NCI-H345 treated with DMSO at 0.1 percent for 48 hours (cell line): ENCODE data around the gene VSTM1.

Source experiments
- DNase-seq: peaks from one replicate; lab custom pipeline; 2025; ENCODE audit not compliant: unreplicated experiment; lab: John Stamatoyannopoulos, UW

VSTM1 gene

DNA sequence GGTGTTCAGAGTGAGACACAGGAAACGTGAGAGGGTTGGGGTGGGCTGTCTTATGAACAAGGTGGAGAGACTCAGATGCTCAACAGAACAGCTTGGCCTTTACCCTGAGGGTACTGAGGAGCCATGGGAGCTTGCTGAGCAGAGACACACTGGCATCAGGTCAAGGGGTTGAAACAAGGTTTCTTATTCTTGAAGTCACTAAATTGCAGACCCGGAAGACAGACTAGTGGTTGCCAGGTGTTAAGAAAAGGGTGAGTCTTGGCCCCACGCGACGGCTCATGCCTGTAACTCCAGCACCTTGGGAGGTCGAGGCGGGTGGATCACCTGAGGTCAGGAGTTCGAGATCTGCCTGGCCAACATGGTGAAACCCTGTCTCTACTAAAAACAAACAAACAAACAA, 49.8 kb downstream of the VSTM1 start:
- DNase-seq = no peak

DNA sequence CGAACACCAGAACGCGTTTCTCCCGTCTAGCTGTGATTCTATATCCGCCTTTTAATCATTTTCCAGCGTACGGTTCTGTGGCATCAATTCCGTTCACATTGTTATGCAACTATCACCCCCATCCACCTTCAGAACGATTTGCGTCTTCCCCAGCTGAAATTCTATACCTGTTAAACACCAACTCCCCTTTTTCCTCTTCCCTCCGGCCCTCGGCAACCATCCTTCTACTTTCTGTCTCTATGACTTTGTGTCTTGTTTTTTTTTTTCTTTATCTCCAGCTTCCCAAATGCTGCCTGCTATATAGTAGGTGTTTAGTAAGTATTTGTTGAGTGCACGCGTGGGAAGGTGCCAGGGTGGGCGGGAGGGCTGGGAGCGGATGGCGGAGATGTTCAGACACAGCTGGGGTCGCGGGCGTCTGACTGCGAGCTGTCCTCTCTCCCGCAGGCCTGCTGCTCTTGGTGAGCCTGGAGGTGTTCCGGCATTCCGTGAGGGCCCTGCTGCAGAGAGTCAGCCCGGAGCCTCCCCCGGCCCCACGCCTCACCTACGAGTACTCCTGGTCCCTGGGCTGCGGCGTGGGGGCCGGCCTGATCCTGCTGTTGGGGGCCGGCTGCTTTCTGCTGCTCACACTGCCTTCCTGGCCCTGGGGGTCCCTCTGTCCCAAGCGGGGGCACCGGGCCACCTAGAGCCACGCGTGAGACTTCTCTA, 52.0 kb downstream of the VSTM1 start:
- no peak for DNase-seq

DNA sequence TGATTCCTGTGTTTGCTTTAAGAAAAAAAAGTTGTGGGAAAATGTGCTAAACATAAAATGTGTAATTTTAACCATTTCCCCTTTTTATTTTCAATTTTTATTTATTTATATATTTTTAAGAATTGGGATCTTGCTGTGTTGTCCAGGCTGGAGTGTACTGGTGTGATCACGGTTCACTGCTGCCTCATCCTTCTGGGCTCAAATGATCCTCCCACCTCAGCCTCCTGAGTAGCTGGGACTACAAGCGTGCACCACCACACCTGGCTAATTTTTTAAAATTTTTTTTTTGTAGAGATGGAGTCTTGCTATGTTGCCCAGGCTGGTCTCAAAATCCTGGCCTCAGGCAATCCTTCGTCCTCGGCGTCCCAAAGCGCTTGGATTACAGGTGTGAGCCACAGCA, 53.2 kb downstream of the VSTM1 start:
- no peak for DNase-seq

DNA sequence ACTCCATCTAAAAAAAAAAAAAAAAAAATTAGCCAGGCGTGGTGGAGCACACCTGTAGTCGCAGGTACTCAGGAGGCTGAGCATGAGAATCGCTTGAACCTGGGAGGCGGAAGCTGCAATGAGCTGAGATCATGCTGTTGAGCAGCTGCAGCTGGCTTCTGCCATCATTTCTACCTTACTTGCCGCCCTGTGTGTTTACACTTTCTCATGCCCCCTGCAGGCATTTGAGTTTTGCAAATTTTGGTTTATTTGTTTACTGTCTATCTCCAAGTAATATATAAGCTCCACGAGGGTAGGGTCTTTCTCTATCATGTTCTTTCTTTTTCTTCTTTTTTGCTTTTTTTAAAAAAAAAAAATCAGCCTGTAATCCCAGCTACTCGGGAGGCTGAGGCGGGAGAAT, 54.3 kb downstream of the VSTM1 start:
- no peak for DNase-seq

DNA sequence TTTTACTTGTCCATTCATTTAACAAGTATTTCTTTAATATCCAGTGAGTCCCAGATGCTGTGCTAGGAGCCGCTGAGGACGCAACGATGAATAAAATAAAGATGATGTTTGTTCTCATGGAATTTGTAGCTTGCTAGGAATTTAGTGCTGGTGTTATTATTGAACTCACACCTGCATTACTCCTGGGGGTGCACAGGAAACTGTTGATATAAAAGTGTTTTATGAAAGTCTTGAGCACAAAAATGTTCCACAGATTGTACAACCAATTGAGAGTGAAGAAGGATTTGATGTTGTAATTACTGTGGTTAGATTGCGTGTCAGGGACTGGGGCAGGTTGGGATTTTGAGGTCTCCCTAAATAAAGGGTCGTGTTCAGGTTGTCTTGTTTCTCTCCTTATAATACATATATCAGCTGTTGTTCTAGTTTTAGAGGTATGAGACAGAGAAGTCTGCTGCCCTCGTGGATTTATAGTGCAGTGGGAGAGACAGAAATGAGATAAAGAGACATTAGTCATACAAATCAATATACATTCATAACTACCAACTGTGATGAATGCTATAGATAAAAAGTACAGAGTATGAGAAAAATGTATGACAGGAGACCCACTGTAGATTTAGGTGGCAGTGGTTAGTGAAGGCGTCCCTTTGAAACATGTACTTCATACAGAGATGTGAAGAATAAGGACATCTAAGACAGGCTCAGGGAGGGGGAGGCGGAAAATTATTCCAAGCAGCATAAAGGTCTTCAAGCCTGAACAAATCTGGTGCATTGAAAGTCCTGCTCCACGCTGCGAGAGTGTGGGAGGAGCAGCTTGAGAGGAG, 61.0 kb downstream of the VSTM1 start:
- no peak for DNase-seq

DNA sequence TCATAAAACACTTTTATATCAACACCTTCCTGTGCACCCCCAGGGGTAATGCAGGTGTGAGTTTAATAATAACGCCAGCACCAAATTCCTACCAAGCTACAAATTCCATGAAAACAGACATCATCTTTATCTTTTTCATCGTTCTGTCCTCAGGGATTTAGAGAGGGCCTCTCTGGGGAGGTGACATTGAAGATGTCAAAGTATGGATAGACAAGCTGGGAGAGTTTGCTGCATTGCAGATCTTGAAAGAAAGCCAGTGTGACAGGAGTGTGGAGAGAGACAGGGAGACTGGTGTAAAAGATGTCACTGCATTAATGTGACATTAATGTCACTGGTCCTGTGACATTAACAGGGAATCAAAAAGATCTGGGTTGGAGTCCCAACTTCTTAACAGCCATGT, 62.2 kb downstream of the VSTM1 start:
- no peak for DNase-seq

DNA sequence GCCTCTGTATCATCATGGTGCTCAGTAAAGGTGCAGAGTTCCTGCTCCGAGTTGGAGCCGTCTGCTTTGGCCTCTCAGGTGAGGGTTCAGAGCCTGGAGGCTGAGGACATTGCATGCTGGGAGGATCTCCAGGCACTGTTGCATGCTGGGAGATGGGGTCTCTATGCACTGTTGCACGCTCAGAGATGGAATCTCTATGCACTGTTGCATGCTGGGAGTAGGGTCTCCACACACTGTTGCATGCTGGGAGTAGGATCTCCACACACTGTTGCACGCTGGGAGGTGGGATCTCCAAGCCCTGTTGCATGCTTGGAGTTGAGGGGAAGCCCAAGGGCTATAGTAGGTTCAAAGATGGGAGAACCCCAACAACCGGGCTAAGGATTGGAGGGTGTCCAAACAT, 64.0 kb downstream of the VSTM1 start:
- no peak for DNase-seq

DNA sequence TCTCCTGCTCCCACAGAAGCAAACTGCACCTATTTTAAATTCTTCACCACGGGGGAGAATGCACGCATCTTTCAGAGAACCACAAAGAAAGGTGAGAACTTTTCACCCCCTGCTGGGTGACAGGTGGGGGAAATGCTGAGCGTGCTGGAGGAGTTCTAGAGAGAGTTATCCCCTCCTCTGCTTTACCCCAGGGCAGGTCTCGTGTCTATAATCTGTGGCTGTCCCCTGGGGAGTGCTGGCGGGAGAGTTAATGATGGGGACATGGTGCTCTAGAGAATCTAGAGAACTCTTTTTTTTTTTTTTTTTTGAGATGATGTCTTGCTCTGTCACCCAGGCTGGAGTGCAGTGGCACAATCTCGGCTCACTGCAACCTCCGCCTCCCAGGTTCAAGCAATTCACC, 65.5 kb downstream of the VSTM1 start:
- no peak for DNase-seq

DNA sequence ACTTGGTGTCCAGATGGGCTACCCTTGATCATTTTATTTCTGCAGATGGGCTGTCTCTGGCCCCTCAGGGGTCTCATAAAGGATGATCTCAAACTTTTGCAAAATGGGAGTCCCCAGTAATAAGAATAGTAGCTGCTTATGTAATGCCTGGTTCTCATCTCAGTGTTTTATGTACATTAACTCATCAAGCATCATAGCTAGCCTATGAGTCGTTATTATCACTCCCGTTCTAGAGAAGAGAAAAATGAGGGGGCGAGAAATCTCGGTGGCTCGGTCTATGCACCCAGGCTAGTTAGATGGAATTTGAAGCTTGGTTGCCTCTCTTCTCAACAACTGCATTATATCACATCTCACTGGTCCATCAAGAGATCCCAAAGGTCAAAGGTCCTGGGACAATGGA, 68.9 kb downstream of the VSTM1 start:
- no peak for DNase-seq

DNA sequence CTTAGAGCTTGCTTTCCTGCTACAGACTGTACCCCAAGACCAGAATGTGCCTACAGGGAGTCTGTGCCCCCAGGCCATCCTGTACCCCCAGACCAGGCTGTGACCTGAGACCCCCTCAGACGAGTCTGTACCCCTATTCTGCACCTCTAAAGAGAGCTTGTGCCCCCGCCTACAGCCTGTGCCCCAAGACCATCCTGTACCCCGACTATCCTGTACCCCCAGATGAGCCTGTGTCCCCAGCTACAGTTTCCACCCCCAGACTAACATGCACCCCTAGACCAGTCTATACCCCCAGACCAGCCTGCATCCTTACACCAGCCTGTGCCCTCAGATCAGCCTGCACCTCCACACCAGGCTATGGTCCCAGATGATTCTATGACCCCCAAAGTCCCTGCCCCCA, 70.2 kb downstream of the VSTM1 start:
- DNase-seq = no peak

DNA sequence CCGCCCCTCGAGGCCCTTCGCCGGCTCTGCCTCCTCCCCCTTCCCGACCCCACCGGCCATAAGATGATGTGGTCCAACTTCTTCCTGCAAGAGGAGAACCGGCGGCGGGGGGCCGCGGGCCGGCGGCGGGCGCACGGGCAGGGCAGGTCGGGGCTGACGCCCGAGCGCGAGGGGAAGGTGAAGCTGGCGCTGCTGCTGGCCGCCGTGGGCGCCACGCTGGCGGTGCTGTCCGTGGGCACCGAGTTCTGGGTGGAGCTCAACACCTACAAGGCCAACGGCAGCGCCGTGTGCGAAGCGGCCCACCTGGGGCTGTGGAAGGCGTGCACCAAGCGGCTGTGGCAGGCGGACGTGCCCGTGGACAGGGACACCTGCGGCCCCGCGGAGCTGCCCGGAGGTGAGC, 70.9 kb downstream of the VSTM1 start:
- DNase-seq = no peak

DNA sequence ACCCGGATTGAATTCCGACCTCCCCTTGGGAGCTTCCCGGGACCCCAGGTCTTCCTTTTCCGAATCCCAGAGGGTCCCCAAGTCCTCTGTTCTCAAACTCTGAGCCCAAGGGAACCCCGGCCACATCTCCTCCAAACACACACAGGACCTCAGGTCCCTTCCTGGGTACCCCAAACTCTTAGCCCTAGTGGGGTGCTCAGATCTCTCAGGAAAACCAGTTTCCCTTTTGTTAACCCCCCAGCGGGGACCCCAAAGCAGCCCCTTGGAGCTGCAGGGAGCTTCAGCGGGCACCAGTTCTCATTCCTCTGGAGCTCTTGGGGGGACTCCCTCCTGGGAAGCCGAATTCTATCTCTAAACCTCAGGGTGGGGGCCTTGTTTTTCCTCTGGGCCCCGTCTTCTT, 71.5 kb downstream of the VSTM1 start:
- DNase-seq = peak; percentile 1

DNA sequence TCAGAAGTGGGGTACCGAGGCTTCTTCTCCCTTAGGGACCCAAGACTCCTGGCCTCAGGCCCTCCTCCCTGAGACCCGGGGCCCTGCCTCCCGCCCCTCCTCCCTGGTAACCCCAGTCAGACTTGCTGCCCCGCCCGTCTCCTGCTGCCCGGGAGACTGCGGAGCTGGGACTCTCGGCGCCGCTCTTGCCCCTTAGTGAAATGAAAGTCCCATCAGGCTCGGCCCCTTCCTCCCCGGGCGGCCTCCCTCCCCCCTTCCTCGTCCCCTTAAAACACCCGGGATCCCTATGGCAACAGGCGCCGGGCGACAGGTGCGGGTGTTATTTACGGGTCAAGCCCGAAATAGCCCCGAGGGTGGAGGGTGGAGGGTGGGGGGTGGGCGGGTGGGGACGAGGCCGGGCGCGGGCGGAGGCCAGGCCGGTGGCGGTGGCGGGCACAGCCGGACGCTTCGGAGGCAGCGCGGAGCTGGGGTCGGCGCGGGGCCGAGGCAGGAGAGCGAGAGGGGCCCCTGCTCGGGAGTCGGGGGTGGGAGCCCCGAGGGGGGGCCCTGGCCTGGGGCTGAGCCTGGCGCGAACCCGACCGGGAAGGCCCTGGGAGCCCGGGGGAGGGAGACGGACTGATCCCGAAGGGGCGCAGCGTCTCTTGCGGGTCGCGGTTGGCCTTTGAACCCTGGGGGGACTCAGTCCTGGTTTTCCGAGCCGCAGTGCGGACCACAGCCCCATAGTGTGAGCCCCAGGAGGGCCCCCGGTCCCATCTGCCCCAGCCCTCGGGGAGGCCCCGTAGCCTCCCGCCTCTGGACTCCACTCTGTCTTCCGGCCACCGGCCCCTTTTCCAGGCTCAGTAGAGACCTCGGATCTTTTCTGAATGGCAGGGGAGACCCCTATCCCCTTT, 72.2 kb downstream of the VSTM1 start, which contains the start of gene CACNG6:
TSS of gene CACNG6 (plus strand) at position 414 of the 890 bp plus-strand sequence. CDS start 1,241 bp downstream, outside the sequence.
- no peak for DNase-seq
